GM12874 (cell line): ENCODE results near the gene PIK3CB.

Experiments
- CTCF ChIP-seq: IDR thresholded peaks from 2 replicates; pipeline ENCODE4 v1.5.1; 2011; ENCODE audit warnings: low read depth, mild to moderate bottlenecking, control low read depth, low read length, moderate library complexity; ENCODE audit not compliant: insufficient read depth

PIK3CB gene

GRCh38 chr3:138717348-138717747, 117.4 kb downstream of the PIK3CB start:
- TF ChIP-seq CTCF, result no peak

- TF ChIP-seq CTCF, result no peak
Observed at GRCh38 chr3:138712086-138712485, 122.6 kb downstream of the PIK3CB start.

- TF ChIP-seq CTCF, result no peak
Observed at GRCh38 chr3:138705675-138706074, 129.1 kb downstream of the PIK3CB start.

- TF ChIP-seq CTCF, result no peak
Observed at GRCh38 chr3:138696666-138697370, 137.9 kb downstream of the PIK3CB start.

- no peak for TF ChIP-seq CTCF
Observed at GRCh38 chr3:138694287-138695007, 140.3 kb downstream of the PIK3CB start.

GRCh38 chr3:138692152-138692551, 142.6 kb downstream of the PIK3CB start:
- TF ChIP-seq CTCF, result no peak

- TF ChIP-seq CTCF, result no peak
Observed at GRCh38 chr3:138691351-138691750, 143.4 kb downstream of the PIK3CB start.
